Fibroblast of lung (primary cell): Measurements from ENCODE around the gene GPHN. TPM values are rescaled to one million over a fixed set of nuclear protein-coding genes. Genes with fewer than 3 reads are reported as not detected.

Source experiments
- DNase-seq, 2 donors: peaks; one replicate each; pipeline versions ENCODE4 v3.0.0 to v3.0.0-alpha.2; 2010; ENCODE audit warnings: low read depth in 2 of 2
- H2AFZ ChIP-seq: 2 replicates; pipeline ENCODE4 v1.5.1; 2012; ENCODE audit warnings: low read length, control low read depth, inconsistent platforms
- H3K27ac ChIP-seq: 2 replicates; pipeline ENCODE4 v1.5.1; 2011; ENCODE audit warnings: low read length, control low read depth; ENCODE audit not compliant: insufficient read depth
- H3K27me3 ChIP-seq: 2 replicates; pipeline ENCODE4 v1.5.1; 2011; ENCODE audit warnings: mild to moderate bottlenecking, low read length; ENCODE audit not compliant: control insufficient read depth, insufficient read depth
- H3K36me3 ChIP-seq: 2 replicates; pipeline ENCODE4 v1.5.1; 2011; ENCODE audit warnings: low read length; ENCODE audit not compliant: control insufficient read depth, insufficient read depth
- H3K4me1 ChIP-seq: 2 replicates; pipeline ENCODE4 v1.5.1; 2011; ENCODE audit warnings: low read length; ENCODE audit not compliant: control insufficient read depth, insufficient read depth; ENCODE audit errors: extremely low read depth
- H3K4me2 ChIP-seq: 2 replicates; pipeline ENCODE4 v1.5.1; 2011; ENCODE audit warnings: low read length, control low read depth; ENCODE audit not compliant: insufficient read depth; ENCODE audit errors: extremely low read depth
- H3K4me3 ChIP-seq, 4 experiments: fragments of 200-600 bp in 1 of 4; sonication (generic) in 1 of 4; replicated peaks in 1 of 4; 2 replicates each; pipeline ENCODE4 v1.5.1; 2011 to 2016; ENCODE audit warnings: low read length in 4 of 4, low read depth in 3 of 4, mild to moderate bottlenecking in 3 of 4, control low read depth in 2 of 4, inconsistent platforms in 1 of 4, mixed read lengths in 1 of 4; ENCODE audit not compliant: insufficient read depth in 1 of 4; ENCODE audit errors: control extremely low read depth in 1 of 4
- H3K79me2 ChIP-seq: 2 replicates; pipeline ENCODE4 v1.5.1; 2012; ENCODE audit warnings: mild to moderate bottlenecking, low read length, inconsistent platforms; ENCODE audit not compliant: control insufficient read depth, insufficient read depth
- H3K9ac ChIP-seq: 2 replicates; pipeline ENCODE4 v1.5.1; 2011; ENCODE audit warnings: mild to moderate bottlenecking, low read length, control low read depth; ENCODE audit not compliant: insufficient read depth
- H3K9me3 ChIP-seq: 2 replicates; pipeline ENCODE4 v1.5.1; 2012; ENCODE audit warnings: low read depth, low read length; ENCODE audit not compliant: control insufficient read depth, insufficient read depth
- H4K20me1 ChIP-seq: 2 replicates; pipeline ENCODE4 v1.5.1; 2011; ENCODE audit warnings: low read length; ENCODE audit not compliant: control insufficient read depth, insufficient read depth; ENCODE audit errors: extremely low read depth
- EZH2 ChIP-seq: IDR thresholded peaks from 2 replicates; pipeline ENCODE4 v1.5.1; 2012; ENCODE audit warnings: low read length, control low read depth, mild to moderate bottlenecking; ENCODE audit errors: missing control alignments
- polyA plus RNA-seq, 2 donors: library from polyadenylated mRNA; depleted of rRNA in 1 of 2; stranded (reverse) in 1 of 2; unstranded in 1 of 2; fragments of >200 nt; gene quantifications; 2 replicates each; pipeline ENCODE4 v1.2.1, GENCODE V29; 2011 to 2012; ENCODE audit warnings: missing spikeins in 1 of 2
- total RNA-seq: library from RNA; depleted of rRNA; stranded (reverse); fragments of >200 nt; gene quantifications from 2 replicates; pipeline ENCODE4 v1.2.1, GENCODE V29; 2014
- TF ChIP-seq, protein P1 (sequence below), 2 donors: IDR thresholded peaks in 1 of 2; conservative IDR thresholded peaks in 1 of 2; 1 replicate in 1 of 2; 2 replicates in 1 of 2; pipeline ENCODE4 v1.5.1; 2011 to 2012; ENCODE audit warnings: low read length in 2 of 2, control low read depth in 1 of 2, inconsistent platforms in 1 of 2, low read depth in 1 of 2, mild to moderate bottlenecking in 1 of 2

Gene GPHN
- total and polyA plus RNA-seq, 2 donors (not counting 1 experiment from before 2014, with no cell fraction given), result 8.3 to 13.9 TPM

- Histone ChIP-seq H3K27me3 (no peaks in the 10 kb centered on the region), H4K20me1 (no peaks in the 10 kb centered on the region), H3K4me3 (no peak overlapping the region), H3K9ac (no peak overlapping the region), H3K79me2 (no peaks in the 10 kb centered on the region), H3K36me3 (no peaks in the 10 kb centered on the region), H2AFZ (no peak overlapping the region), H3K9me3 (no peaks in the 10 kb centered on the region), H3K4me1 (no peaks in the 10 kb centered on the region), H3K4me2 (no peak overlapping the region), H3K27ac (no peak overlapping the region)
- no peak for DNase-seq
- no peak for TF ChIP-seq EZH2
- TF ChIP-seq, protein P1, sequence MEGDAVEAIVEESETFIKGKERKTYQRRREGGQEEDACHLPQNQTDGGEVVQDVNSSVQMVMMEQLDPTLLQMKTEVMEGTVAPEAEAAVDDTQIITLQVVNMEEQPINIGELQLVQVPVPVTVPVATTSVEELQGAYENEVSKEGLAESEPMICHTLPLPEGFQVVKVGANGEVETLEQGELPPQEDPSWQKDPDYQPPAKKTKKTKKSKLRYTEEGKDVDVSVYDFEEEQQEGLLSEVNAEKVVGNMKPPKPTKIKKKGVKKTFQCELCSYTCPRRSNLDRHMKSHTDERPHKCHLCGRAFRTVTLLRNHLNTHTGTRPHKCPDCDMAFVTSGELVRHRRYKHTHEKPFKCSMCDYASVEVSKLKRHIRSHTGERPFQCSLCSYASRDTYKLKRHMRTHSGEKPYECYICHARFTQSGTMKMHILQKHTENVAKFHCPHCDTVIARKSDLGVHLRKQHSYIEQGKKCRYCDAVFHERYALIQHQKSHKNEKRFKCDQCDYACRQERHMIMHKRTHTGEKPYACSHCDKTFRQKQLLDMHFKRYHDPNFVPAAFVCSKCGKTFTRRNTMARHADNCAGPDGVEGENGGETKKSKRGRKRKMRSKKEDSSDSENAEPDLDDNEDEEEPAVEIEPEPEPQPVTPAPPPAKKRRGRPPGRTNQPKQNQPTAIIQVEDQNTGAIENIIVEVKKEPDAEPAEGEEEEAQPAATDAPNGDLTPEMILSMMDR (conservative IDR thresholded peaks at IDR 0.05 in 1 of 2, IDR thresholded peaks at IDR 0.05 in 1 of 2; ENCODE audit: low read depth in 1 of 2, low read length in 2 of 2), result no peak
Observed at GRCh38 chr14:66468778-66469367, 39.1 kb upstream of the GPHN start.

- H3K36me3 ChIP-seq, result no peaks in the 10 kb centered on the region
- H3K4me3 ChIP-seq, result no peak overlapping the region
- H4K20me1 ChIP-seq, result no peaks in the 10 kb centered on the region
- H3K27me3 ChIP-seq, result no peaks in the 10 kb centered on the region
- no peak overlapping the region for H3K9ac ChIP-seq
- no peaks in the 10 kb centered on the region for H3K79me2 ChIP-seq
- DNase-seq, result no peak
- no peak overlapping the region for H2AFZ ChIP-seq
- no peak overlapping the region for H3K27ac ChIP-seq
- H3K9me3 ChIP-seq, result no peaks in the 10 kb centered on the region
- no peak overlapping the region for H3K4me2 ChIP-seq
- TF ChIP-seq, protein P1 (conservative IDR thresholded peaks at IDR 0.05 in 1 of 2, IDR thresholded peaks at IDR 0.05 in 1 of 2; ENCODE audit: low read depth in 1 of 2, low read length in 2 of 2), result no peak
- no peak for TF ChIP-seq EZH2
- no peaks in the 10 kb centered on the region for H3K4me1 ChIP-seq
Observed at GRCh38 chr14:66471584-66471983, 36.4 kb upstream of the GPHN start.

DNA sequence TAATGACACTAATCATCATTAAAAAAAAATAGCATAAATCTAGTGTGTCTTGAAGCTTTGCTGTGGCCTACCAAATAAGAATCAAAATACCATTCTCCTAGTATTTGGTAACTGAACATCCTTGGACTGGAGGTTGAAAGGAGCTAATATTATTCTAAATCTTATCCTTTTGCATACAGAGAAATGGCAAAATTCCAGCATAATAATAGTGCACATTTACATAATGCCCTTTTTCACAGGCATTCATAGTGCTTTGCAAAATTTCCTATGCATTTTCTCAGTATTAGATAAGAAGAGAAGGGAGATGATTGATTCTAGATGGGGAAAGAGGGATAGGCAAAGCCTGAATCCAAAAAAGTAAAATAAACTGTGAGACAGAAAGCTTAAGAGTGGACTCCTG, 35.7 kb upstream of the GPHN start:
- TF ChIP-seq, protein P1 (conservative IDR thresholded peaks at IDR 0.05 in 1 of 2, IDR thresholded peaks at IDR 0.05 in 1 of 2; ENCODE audit: low read depth in 1 of 2, low read length in 2 of 2), result no peak
- no peak for TF ChIP-seq EZH2
- H3K79me2 ChIP-seq, result no peaks in the 10 kb centered on the region
- no peak overlapping the region for H3K4me3 ChIP-seq
- no peak overlapping the region for H3K9ac ChIP-seq
- no peaks in the 10 kb centered on the region for H3K36me3 ChIP-seq
- no peaks in the 10 kb centered on the region for H3K4me1 ChIP-seq
- no peaks in the 10 kb centered on the region for H3K27me3 ChIP-seq
- no peak overlapping the region for H3K4me2 ChIP-seq
- no peak overlapping the region for H2AFZ ChIP-seq
- H3K27ac ChIP-seq, result no peak overlapping the region
- DNase-seq, result no peak
- H3K9me3 ChIP-seq, result no peaks in the 10 kb centered on the region
- no peaks in the 10 kb centered on the region for H4K20me1 ChIP-seq
